Right ventricle myocardium superior (tissue), 1 donor: ENCODE measurements around the gene PSEN1. TPM values are rescaled to one million over a fixed set of nuclear protein-coding genes. Genes with fewer than 3 reads are reported as not detected.

Source experiments
- total RNA-seq: library from RNA; stranded (reverse); fragmentation: NEBNext Ultra II Directional; extraction: Animal tissue kit (Norgen Biotek cat#: 25700); gene quantifications from one replicate; pipeline ENCODE4 v1.2.1, GENCODE V29; 2021
- donor health status: DM: no; HTN: yes; CAD: no; lungs with severe emphysema.

PSEN1 gene
- total RNA-seq, 1 donor from 2014 or later = 21.5 TPM

Other genes with a start within 250 kb of the PSEN1 start
- gene DPF3, start 242.4 kb upstream of the PSEN1 start, total RNA-seq = 25.0 TPM
- gene DCAF4, start 210.0 kb upstream of the PSEN1 start, total RNA-seq = 5.5 TPM
- 12.9 TPM for gene ZFYVE1, start 109.4 kb upstream of the PSEN1 start, total RNA-seq
- 29.3 TPM for gene RBM25, start 78.0 kb upstream of the PSEN1 start, total RNA-seq
- gene PAPLN, start 101.0 kb downstream of the PSEN1 start, total RNA-seq = 2.5 TPM